GM23338 (cell line): ENCODE measurements around the gene CLASRP. TPM values are rescaled to one million over a fixed set of nuclear protein-coding genes. Genes with fewer than 3 reads are reported as not detected.

Experiments
- ATAC-seq: fragments of 200-7000 bp; cut with Tn5 transposase; 3 replicates; pipeline ENCODE4 v1.9.1; 2020
- DNase-seq: peaks from one replicate; pipeline ENCODE4 v3.0.0-alpha.2; 2015; ENCODE audit warnings: low spot score
- H2AFZ ChIP-seq: fragments of 200-600 bp; sonication (generic); 2 replicates; pipeline ENCODE4 v1.8.0; 2016; ENCODE audit warnings: antibody characterized with exemption, mild to moderate bottlenecking, moderate library complexity
- H3F3A ChIP-seq: fragments of 200-600 bp; sonication (generic); replicated peaks from 2 replicates; pipeline ENCODE4 v1.8.0; 2017; ENCODE audit warnings: antibody characterized with exemption, mixed run types, low read depth
- H3K27ac ChIP-seq: fragments of 200-600 bp; sonication (generic); 2 replicates; pipeline ENCODE4 v1.6.1; 2016; ENCODE audit warnings: low read depth
- H3K27me3 ChIP-seq: fragments of 200-600 bp; sonication (generic); 2 replicates; pipeline ENCODE4 v1.8.0; 2016; ENCODE audit warnings: mild to moderate bottlenecking, mixed run types, moderate library complexity; ENCODE audit not compliant: insufficient read depth
- H3K36me3 ChIP-seq: fragments of 200-600 bp; sonication (generic); 2 replicates; pipeline ENCODE4 v1.8.0; 2016; ENCODE audit warnings: mild to moderate bottlenecking; ENCODE audit not compliant: insufficient read depth
- H3K4me1 ChIP-seq: fragments of 200-600 bp; sonication (generic); 2 replicates; pipeline ENCODE4 v1.8.0; 2016; ENCODE audit warnings: mild to moderate bottlenecking, moderate library complexity; ENCODE audit not compliant: insufficient read depth
- H3K4me2 ChIP-seq: fragments of 200-600 bp; sonication (generic); 2 replicates; pipeline ENCODE4 v1.7.1; 2017; ENCODE audit warnings: mixed run types
- H3K4me3 ChIP-seq: fragments of 200-600 bp; sonication (generic); 2 replicates; pipeline ENCODE4 v1.6.1; 2016; ENCODE audit warnings: mixed run types
- H3K79me2 ChIP-seq: fragments of 200-600 bp; sonication (generic); replicated peaks from 2 replicates; pipeline ENCODE4 v1.8.0; 2017; ENCODE audit warnings: mild to moderate bottlenecking; ENCODE audit not compliant: insufficient read depth
- H3K9me2 ChIP-seq: fragments of 200-600 bp; sonication (generic); 2 replicates; pipeline ENCODE4 v1.8.0; 2017; ENCODE audit not compliant: insufficient read depth
- H4K20me1 ChIP-seq: fragments of 200-600 bp; sonication (generic); replicated peaks from 2 replicates; pipeline ENCODE4 v1.8.0; 2017; ENCODE audit warnings: mild to moderate bottlenecking; ENCODE audit not compliant: insufficient read depth
- H3K27ac Mint-ChIP-seq: 2 replicates; pipeline ENCODE4 v1.8.0; 2020; ENCODE audit warnings: inconsistent platforms, mild to moderate bottlenecking, moderate library complexity, mixed read lengths
- H3K27me3 Mint-ChIP-seq: 3 replicates; pipeline ENCODE4 v1.8.0; 2022; ENCODE audit warnings: low read depth, mild to moderate bottlenecking, moderate library complexity, mixed read lengths, inconsistent platforms; ENCODE audit not compliant: insufficient read depth, poor library complexity
- H3K36me3 Mint-ChIP-seq: 3 replicates; pipeline ENCODE4 v1.8.0; 2021; ENCODE audit warnings: low read depth, mild to moderate bottlenecking, inconsistent platforms, moderate library complexity, mixed read lengths
- H3K4me1 Mint-ChIP-seq: 3 replicates; pipeline ENCODE4 v1.8.0; 2020; ENCODE audit warnings: mild to moderate bottlenecking, inconsistent platforms, mixed read lengths
- H3K4me3 Mint-ChIP-seq: 3 replicates; pipeline ENCODE4 v1.8.0; 2021; ENCODE audit warnings: moderate library complexity, mild to moderate bottlenecking, inconsistent platforms, mixed read lengths
- H3K9me3 Mint-ChIP-seq: 3 replicates; pipeline ENCODE4 v1.8.0; 2020; ENCODE audit warnings: moderate library complexity, mild to moderate bottlenecking, inconsistent platforms, mixed read lengths
- CREB1 ChIP-seq: fragments of 250-450 bp; sonication (Bioruptor Pico); IDR thresholded peaks from 2 replicates; pipeline ENCODE4 v1.5.0; 2020; ENCODE audit warnings: low read depth, mild to moderate bottlenecking, moderate library complexity
- ETS1 ChIP-seq: IDR thresholded peaks from 2 replicates; pipeline ENCODE4 v1.6.1; 2016; ENCODE audit warnings: antibody characterized with exemption
- EZH2 ChIP-seq: fragments of 200-600 bp; sonication (generic); IDR thresholded peaks from one replicate; pipeline ENCODE4 v1.8.0; 2017; ENCODE audit warnings: antibody characterized with exemption, mild to moderate bottlenecking, low read depth; ENCODE audit not compliant: unreplicated experiment
- EZH2phosphoT487 ChIP-seq: fragments of 200-600 bp; sonication (generic); IDR thresholded peaks from one replicate; pipeline ENCODE4 v1.8.1; 2018; ENCODE audit warnings: antibody characterized with exemption; ENCODE audit not compliant: unreplicated experiment
- JUNB ChIP-seq: IDR thresholded peaks from one replicate; pipeline ENCODE4 v1.6.1; 2016; ENCODE audit warnings: antibody characterized with exemption; ENCODE audit not compliant: unreplicated experiment
- NANOG ChIP-seq: IDR thresholded peaks from 2 replicates; pipeline ENCODE4 v1.6.1; 2016; ENCODE audit warnings: antibody characterized with exemption, borderline replicate concordance
- POLR2AphosphoS5 ChIP-seq: IDR thresholded peaks from 2 replicates; pipeline ENCODE4 v1.6.1; 2016; ENCODE audit warnings: antibody characterized with exemption, low read depth
- REST ChIP-seq: IDR thresholded peaks from one replicate; pipeline ENCODE4 v1.6.1; 2018; ENCODE audit warnings: antibody characterized with exemption; ENCODE audit not compliant: unreplicated experiment
- STAT1 ChIP-seq: IDR thresholded peaks from one replicate; pipeline ENCODE4 v1.6.1; 2016; ENCODE audit warnings: antibody characterized with exemption; ENCODE audit not compliant: unreplicated experiment
- ZNF114 ChIP-seq: fragments of 250-450 bp; sonication (Bioruptor Pico); IDR thresholded peaks from 2 replicates; pipeline ENCODE4 v1.5.0; 2020; ENCODE audit warnings: mild to moderate bottlenecking, moderate library complexity
- ZNF331 ChIP-seq: fragments of 250-450 bp; sonication (Bioruptor Pico); IDR thresholded peaks from 2 replicates; pipeline ENCODE4 v1.5.0; 2020; ENCODE audit warnings: low read depth, mild to moderate bottlenecking, moderate library complexity
- polyA plus RNA-seq: library from polyadenylated mRNA; unstranded; fragments of >200 nt; fragmentation: Nextera tagmentation; extraction: Ambion mirVana; gene quantifications from 2 replicates; pipeline ENCODE4 v1.2.1, GENCODE V29; 2016
- total RNA-seq: library from RNA; depleted of rRNA; stranded (reverse); fragments of >200 nt; shearing (Covaris generic); gene quantifications from 2 replicates; pipeline ENCODE4 v1.2.3, GENCODE V29; 2014

The CLASRP gene
- total and polyA plus RNA-seq, 2 experiments from 2014 or later = 27.1 to 78.7 TPM

GRCh38 chr19:45046355-45046754, 7.5 kb downstream of the CLASRP start:
- no peak overlapping the region for H3K4me3 ChIP-seq
- H3K27me3 ChIP-seq = no peaks in the 10 kb centered on the region
- no peak overlapping the region for H3K27ac Mint-ChIP-seq
- no peaks in the 10 kb centered on the region for H3K9me2 ChIP-seq
- no peak overlapping the region for H3K4me2 ChIP-seq
- no peaks in the 10 kb centered on the region for H3K4me1 ChIP-seq
- no peak overlapping the region for H3K4me3 Mint-ChIP-seq
- H3K9me3 Mint-ChIP-seq = no peaks in the 10 kb centered on the region
- H3K79me2 ChIP-seq = peaks cover 90% of the 10 kb centered on the region
- no peak for TF ChIP-seq ZNF114 (CRISPR knock-in tag)
- no peak for TF ChIP-seq CREB1 (CRISPR knock-in tag)
- TF ChIP-seq POLR2AphosphoS5 = no peak
- no peak for TF ChIP-seq JUNB
- TF ChIP-seq EZH2 = no peak
- no peak for TF ChIP-seq NANOG
- no peak for TF ChIP-seq REST
- TF ChIP-seq STAT1 = no peak
- DNase-seq = no peak
- ATAC-seq = no peak
- H3K36me3 ChIP-seq = peaks cover 20% of the 10 kb centered on the region; the same call in 1 of the 2 replicates
- no peak overlapping the region for H3K27ac ChIP-seq
- peaks cover 47% of the 10 kb centered on the region; the same call in 1 of the 2 replicates for H4K20me1 ChIP-seq
- H3K4me1 Mint-ChIP-seq = no peaks in the 10 kb centered on the region
- peaks cover 52% of the 10 kb centered on the region for H3K36me3 Mint-ChIP-seq
- no peak overlapping the region for H2AFZ ChIP-seq
- H3K27me3 Mint-ChIP-seq = peaks cover 5% of the 10 kb centered on the region
- 0 out of 2 replicates have a peak, but pooled peaks cover 4% of the 10 kb centered on the region for H3F3A ChIP-seq

GRCh38 chr19:45047188-45047797, 8.4 kb downstream of the CLASRP start:
- Mint-ChIP-seq H3K4me3 (no peak overlapping the region), H3K36me3 (peaks cover 48% of the 10 kb centered on the region), H3K4me1 (no peaks in the 10 kb centered on the region), H3K27ac (no peak overlapping the region), H3K27me3 (peaks cover 5% of the 10 kb centered on the region), H3K9me3 (no peaks in the 10 kb centered on the region)
- Histone ChIP-seq H3K27me3 (no peaks in the 10 kb centered on the region), H3K79me2 (peaks cover 83% of the 10 kb centered on the region), H3K4me1 (no peaks in the 10 kb centered on the region), H4K20me1 (peaks cover 39% of the 10 kb centered on the region; the same call in 1 of the 2 replicates), H3K4me2 (no peak overlapping the region), H3K4me3 (no peak overlapping the region), H3K36me3 (peaks cover 15% of the 10 kb centered on the region; the same call in 1 of the 2 replicates), H3K27ac (peak overlapping the region; percentile 50), H3K9me2 (no peaks in the 10 kb centered on the region), H3F3A (0 out of 2 replicates have a peak, but pooled peaks cover 4% of the 10 kb centered on the region), H2AFZ (no peak overlapping the region)
- TF ChIP-seq EZH2phosphoT487 (no peak), ZNF331 (CRISPR knock-in tag) (no peak), ETS1 (no peak), ZNF114 (CRISPR knock-in tag) (no peak), JUNB (no peak), REST (no peak), CREB1 (CRISPR knock-in tag) (no peak), STAT1 (no peak), NANOG (no peak)
- ATAC-seq = no peak
- no peak for DNase-seq
